GM19463 (cell line): Measurements from ENCODE around the gene IFFO2.
"Not testable (repeated sequence)": the region's sequence is repeated elsewhere in the genome, so short reads cannot be mapped to it uniquely, and the experiment has no call there.

ENCODE experiments used
- ATAC-seq: cut with Tn5 transposase; IDR thresholded peaks from one replicate; pipeline ENCODE4 v1.9.1; 2021; ENCODE audit warnings: mild to moderate bottlenecking, moderate library complexity; ENCODE audit not compliant: unreplicated experiment

IFFO2 gene

DNA sequence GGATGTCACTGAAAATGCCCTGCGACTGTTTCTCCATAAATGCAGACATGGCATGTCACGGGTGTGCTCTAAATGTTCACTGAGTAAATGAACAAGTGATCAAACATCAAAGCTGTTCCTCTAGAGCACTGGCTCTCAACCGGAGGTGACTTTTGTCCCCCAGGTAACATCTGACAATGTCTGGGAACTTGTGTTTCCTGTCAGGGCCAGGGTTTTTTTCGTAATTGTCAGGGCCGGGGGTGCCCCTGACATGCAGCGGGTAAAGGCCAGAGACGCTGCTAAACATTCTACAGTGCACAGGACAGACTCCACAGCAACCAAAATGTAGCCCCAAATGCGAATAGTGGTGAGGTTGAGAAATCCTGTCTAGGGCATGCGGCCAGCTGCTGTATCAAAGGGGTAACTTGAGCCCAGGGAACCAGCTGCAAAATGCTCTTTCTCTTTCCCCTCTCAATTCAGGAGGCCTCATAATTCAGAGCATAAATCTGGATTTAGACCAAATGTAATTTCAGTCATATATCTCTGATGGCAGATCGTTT, 56.1 kb downstream of the IFFO2 start:
- no peak for ATAC-seq

DNA sequence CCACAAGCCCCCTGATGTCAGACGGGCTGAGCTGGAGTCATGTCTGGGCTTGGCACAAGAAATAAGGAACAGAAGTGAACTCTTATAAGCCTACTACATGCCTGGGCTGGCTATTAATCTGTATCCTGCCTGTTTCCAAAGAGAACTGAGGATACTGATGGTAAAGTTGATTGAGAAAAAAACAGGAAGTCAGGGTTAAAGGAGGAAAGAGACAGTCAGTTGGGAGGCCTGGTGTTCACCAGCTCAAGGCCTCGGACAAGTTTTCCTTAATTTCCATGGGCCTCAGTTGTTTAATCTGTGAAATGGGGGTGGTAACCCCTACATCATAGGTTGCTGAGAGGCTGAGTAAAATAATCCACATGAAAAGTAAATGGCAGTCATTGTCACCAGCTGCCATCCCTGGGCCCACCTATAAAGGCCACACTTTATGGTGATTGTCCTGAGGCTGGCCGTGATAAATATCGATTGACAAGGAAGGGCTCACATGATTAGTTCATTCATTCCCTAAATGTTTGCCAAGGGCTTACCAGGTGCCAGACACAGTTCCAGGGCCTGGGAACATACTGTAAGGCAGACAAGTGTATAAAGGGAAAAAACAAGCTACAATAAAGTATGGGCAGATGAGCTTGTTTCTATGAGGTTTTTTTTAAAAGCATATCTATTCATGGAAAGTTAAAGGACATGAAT, 57.0 kb downstream of the IFFO2 start:
- no peak for ATAC-seq

DNA sequence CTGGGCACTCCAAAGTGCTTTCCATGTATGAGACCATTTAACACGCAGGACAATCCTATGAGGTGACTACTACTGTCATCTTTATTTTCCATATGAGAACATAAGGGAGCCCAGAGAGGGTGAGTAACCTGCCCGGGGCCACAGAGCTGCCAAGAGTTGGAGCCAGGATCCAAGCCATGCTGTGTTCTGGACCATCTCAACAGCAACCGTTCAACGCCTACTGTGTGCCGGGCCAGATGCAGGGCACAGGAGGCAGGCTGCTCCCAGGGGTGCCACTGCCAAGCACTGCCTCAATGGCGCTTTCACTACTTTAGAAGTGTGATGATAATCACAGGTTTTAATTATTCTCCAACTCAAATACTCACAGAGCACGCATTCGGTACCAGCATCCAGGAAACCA, 57.9 kb downstream of the IFFO2 start:
- ATAC-seq, result no peak

DNA sequence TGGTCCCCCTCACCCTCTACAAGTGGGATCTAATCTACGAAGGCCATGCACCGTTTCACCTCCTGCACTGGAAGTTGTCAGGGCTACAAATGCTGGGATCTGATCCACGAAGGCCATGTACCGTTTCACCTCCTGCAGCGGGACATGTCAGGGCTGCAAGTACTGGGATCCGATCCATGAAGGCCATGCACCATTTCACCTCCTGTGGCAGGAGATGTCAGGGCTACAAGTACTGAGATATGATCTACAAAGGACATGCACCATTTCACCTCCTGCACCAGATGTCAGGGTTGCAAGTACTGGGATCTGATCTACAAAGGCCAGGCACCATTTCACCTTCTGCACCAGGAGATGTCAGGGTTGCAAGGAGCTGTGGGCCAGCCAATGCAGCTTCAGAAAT, 61.2 kb downstream of the IFFO2 start:
- ATAC-seq, result no peak

DNA sequence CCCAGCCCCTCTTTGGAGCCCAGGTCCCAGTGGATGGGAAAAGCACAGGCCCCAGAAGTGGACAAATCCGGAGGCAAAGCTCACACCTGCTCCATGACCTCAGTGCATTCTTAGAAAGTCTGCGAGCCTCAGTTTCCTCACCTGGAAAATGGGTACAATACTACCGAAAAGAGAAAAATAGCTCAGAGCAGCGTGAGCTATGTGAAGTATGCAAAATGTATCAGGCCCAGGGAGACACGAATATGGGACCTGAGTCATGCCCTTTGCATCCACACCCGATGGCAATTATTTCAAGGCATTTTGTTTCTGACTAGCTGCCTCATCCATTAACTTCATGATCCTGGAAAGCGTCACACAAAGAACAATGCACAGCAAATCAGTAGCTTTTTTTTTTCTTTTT, 63.4 kb downstream of the IFFO2 start:
- ATAC-seq, result no peak

DNA sequence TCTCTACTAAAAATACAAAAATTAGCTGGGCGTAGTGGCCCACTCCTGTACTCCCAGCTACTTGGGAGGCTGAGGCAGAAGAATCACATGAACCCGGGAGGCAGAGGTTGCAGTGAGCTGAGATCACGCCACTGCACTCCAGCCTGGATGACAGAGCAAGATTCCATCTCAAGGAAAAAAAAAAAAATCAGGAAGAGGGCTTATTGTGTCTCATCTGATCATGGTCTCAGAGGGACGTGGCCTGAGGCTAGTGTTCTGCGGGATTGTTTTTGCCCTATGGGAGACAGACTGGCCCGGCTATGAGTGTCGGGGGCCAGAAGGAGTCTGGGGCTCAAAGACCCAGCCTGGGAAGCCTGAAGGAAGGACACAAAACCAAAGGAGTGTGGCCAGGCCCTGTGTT, 64.6 kb downstream of the IFFO2 start:
- not testable (repeated sequence) for ATAC-seq

DNA sequence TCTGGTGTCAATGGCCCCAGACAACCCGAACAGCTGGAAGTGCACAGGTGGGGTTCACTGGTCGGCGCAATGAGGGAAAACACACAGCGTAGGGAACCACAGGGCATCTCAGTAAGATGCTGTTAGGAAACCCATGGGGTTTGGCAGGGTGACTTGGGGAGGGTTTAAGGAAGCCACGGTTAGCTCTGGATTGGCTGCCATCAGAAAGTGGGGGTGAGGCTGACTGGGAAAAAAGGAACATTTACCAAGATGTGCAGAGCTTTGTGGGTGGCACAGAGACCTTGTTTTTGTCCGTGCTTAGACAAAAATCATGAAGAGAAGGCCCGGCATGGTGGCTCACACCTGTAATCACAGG, 65.1 kb downstream of the IFFO2 start:
- ATAC-seq, result no peak

DNA sequence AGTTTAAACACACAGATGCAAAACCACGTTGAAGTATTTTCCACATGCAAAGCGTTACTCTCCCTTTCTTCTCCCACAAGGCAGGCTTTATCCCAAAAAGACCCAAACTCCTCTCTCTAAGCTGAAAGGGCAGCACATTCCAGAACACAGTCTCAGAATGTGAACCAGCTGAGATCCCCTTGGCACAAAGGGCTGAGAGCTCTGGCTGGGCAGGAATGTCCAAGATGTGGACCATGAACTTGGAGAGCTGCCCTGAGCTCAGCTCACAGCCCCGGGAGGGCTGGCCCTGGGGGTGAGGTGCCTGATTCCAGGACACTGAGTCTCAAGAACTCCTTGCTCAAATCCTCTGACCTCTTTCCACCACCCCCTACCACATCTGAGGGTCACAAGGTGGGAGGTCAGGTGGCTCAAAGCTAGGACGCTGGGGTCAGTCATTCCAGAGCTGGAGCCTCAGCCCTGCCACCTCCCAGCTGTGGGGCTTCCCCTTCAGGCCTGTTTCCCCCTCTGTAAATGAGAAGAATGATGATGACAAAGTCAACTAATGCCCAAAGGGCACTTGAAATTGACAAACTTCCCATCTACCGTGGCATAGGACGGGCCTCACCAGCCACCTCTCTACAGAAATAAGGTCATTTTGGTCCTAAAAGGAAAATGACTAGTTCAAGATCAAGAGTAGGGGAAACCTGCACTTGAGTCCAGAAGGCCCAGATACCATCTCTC, 65.6 kb downstream of the IFFO2 start:
- no peak for ATAC-seq

DNA sequence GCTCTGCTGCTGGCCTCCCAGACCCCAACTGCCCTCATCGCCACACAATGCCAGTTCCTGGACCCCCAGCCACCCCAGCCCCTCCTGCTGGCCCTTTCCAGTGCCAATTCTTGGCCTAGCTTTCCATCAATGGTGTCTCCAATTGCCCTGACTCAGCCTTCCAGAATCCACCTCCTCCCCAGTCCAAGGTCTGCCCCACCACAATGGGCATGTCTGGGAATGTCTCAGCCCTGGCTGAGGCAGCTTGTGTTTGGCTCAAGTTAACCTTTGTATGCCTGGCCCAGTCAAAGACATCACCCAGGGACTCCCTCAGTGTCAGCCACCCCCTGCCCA, 70.5 kb downstream of the IFFO2 start:
- ATAC-seq, result no peak

DNA sequence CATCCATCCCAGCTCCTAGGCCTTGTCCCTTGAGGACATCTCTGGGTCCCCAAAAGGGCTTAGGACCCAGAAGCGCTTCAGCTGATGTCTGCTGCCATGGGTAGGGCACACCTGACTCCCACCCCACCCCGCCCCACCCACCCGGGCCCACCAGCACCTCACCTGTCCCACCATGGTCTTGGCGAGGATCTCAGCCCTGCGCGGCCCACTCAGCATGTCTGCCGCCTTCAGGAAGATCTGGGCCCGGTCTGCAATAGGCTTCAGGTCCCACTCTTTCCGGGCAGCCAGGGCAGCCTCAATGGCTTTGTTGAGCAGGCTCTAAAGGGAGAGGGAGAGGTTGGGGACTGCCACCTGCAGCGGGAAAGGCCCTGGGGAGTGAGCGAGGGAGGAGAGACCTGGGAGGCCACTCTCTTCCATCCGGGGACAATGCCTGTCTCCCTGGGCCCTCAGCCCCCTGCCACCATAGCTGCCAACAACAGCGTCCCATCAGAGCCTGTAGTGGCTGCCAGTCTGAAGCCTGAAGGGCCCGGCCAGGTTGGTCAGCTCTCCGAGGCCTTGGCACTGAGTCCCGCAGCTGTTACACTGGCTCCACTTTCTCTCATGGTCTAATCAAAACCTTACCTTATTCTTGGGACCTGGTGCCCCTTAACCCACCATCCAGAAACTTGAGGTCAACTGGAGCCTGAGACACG, 71.0 kb downstream of the IFFO2 start:
- no peak for ATAC-seq

DNA sequence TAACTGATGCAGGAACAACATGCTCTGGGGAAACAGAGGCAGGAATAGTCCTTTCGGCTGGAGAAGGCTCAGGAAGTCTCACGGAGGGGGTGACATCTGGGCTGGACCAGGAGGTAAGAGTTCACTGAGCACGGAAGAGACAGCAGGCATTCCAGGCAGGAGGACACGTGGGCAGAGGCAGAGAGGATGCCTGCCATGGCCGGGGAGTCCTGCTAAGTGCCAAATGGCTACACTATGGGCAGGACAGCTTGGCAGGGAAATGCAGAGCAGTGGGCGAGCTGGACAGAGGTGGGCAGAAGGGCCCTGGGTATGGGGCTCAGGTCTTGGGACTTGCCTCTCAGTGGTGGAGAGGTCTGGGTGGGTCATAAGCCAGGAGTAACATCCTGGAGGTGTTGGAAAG, 71.7 kb downstream of the IFFO2 start:
- ATAC-seq, result no peak

DNA sequence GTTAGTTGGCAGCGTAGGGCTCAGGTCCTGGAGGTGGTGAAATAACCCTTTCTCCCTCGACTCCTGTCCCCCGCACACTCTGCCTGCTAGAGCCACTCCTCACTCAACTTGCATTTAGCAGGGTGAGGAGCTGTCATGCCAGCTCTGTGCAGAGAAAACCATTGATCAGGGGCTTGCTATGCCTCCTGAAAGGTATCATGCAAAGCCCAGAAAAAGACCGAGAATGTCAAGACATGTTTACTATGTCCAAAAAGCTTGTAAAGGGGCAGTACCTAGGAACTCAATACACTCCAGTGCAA, 72.1 kb downstream of the IFFO2 start:
- no peak for ATAC-seq

DNA sequence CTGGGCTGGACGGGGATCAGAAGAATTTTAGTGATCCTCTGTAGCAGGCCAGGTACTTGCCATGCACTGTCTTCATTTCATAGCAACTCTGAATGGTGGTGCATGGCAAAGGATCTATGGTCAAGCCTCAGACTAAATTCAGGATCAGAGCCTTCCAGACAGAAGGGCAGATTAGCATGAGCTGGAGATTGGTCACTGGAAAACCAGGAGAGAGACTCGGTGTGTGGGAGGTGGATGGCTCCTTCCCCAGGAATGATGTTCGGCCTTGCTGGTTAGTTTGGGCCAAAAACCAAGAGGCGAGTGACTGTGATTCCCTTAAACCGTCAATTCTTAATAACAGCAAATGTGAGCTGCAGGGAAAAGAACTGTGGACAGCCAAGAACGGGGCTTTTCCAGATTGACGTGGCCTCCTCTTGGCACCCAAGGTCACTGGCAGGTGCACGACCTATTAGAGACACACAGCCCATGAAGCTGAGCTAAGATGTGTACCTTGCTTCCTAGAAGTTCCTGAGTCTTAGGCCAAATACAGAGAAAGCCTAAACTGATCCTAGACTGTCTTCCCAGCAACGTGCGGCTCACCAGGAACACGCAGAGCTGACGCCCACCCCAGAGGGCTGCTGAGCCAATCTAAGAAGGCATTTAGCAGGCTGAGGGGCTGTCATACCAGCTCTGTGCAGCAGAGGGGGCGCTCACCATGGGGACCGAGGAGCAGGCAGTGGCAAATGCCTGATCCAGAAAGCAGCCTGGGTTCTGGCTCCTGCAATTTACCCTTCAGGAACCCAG, 72.6 kb downstream of the IFFO2 start:
- no peak for ATAC-seq

DNA sequence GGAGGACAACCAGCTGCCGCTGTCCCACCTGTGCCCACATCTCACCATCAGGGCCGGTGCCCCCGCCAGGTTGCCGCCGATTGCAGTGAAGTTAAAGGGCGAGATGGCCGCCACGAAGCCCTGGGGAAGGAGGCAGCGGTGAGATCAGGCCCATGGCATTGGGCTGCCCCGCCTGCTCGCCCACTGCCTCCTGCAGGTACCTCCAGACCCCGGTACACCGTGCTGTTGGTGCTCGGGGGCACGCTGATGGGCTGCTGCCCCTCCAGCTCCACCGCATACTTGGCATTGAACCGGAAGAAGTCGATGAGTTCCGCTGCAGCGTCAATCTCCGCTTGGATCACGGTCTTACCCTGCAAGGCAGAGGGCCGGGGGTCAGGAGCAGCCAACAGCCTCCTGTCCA, 73.4 kb downstream of the IFFO2 start:
- no peak for ATAC-seq

DNA sequence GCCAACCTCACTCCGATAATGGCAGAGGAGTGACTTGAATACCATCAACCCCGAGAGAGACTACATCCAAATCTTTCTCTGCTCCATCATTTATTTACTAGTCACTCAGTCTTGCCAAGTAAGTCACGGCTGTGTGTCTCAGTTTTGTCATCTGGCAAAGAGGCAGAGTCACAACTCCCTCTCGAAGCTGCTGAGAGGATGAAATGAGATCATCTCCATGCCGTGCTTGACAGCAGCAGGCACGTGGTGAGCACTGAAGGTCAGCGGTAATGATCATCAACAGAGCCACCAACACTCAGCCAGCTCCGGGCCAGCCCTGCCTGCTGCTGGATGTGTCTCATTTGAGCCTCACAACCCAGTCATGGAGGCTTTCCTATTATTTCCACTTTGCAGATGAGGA, 74.0 kb downstream of the IFFO2 start:
- no peak for ATAC-seq

DNA sequence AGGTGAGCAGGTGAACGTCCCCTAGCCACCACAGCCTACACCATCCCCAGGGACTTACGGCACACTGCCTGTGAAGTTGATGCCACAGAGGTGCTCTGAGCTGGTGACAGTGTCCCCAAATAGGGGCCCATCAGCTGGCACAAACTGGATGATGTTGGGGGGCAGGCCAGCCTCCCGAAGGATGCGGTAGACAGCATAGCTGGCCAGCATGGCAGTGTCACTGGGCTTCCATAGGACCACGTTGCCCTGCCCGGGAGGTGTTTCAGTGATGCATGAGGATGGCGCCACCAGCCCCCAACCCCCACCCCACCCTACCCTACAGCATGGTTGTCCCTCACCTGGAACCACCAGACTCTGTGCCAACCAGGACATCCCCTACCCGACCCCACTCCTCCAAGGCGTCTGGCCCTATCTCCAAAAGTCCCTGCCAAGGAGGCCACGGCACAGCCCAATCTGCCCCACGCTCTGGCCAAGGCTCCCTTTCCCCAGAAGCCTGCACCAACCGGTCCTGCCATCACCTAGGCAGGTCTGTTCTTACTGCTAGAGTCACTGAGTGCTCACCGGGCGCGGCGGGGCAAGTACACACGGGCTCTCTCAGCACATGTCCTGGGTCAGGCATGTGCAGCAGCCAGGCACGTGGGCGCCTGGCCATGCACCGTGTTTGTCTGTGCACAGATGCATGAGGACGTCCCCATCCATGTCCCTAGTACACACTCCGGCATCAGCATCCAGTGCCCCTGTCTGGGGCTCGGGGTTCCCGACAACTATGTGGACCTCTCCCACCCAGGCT, 74.6 kb downstream of the IFFO2 start:
- no peak for ATAC-seq

DNA sequence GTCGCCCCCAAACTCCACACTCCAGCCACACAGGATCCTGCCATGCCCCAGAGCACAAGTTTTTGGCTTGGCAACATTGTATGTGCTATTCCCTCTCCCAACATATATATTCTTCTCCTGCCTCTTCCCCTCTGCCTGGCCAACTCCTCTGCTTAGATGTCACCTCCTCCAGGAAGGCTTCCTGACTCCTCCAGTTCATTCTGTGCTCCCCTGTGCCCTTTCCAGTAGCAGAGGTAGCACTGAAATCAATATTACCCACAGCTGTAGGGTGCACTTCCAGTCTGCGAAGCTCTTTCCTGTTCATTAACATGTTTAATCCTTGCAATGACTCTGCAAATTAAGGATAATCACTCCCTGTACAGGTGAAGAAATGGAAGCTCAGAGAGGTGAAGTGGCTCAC, 75.3 kb downstream of the IFFO2 start:
- no peak for ATAC-seq

DNA sequence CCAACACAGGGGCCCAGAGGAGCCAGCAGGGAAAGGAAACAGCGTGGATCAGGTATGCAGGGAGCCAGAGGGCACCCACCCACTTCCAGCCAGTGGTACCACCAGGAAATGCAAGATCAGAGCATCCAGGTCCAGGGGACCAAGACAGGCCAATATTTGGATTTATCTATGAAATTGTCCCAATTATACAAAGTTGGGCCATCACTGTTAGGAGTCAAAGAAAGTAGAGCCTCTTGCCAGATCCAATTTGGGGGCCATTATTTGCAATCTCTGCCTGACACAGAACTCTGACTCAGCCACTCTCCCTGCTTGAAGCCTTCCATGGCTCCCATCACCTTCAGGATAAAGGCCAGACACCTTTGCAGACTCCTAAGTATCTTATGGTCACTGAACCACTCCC, 75.9 kb downstream of the IFFO2 start:
- no peak for ATAC-seq

DNA sequence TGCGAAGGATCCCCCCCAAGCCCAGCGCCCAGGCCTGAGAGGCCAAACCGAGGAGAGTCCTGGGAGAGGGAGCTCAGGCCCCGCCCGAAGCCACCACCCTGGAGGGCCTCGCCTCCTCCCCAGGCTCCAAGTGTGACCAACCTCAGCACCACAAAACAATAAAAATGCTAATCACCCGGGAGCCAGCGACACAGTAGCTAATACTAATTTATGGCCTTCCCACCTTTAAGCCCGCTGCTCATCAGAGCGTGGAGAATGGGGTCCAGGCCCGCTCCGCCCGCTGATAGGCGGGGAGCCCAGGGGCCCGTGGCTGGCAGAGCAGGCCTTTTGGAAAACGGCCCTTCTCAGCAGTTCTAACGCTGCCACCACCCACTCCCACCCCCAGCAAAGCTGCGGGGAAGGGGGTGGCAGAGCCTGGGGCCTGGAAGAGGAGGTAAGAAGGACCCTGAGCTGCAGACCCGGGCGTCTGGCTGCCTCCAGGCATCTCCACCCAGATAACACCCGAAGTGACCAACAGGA, 76.6 kb downstream of the IFFO2 start:
- ATAC-seq, result no peak

DNA sequence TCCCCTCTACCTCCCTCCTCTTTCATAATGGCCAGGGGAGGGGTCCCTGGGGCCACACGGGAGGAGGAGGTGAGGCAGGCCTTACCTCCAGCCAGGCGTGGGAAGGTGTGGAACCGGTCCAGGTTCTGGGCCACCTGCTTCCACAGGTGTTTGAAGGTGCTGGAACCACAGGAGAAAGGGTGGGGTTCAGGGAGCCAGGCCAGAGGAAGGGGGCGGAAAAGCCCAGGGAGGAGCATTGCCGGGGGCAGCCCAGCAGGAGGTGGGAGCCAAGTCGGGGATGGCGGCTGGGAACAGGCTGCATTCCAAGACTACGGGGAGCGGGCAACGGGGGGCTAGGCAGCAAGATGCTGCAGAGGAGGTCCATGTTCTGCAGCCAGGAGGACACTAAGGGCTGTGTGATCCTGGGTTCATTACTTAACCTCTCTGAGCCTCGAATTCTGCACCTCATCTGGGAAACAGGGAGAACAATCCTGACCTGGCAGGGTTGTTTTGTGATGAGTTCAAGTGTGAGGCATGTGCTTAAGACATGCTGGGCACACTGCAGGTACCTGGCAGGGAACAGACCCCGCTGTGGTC, 77.2 kb downstream of the IFFO2 start:
- no peak for ATAC-seq
